Measurements from ENCODE around the gene NPL. TPM values are rescaled to one million over a fixed set of nuclear protein-coding genes. Genes with fewer than 3 reads are reported as not detected.

The NPL gene
- total RNA-seq, 4 donors from 2014 or later = 7.8 to 16.2 (median 12.6) TPM

- intact Hi-C loops (cut with DNase I) = no loop called here
- DNase-seq = no peak
- H3K36me3 ChIP-seq = peaks cover 0 to 55% (median 0%) of the 10 kb centered on the region in 3 donors
- H3K4me3 ChIP-seq = no peak overlapping the region
- TF ChIP-seq CTCF (IDR thresholded peaks at IDR 0.05) = no peak
- H3K9me3 ChIP-seq = no peaks in the 10 kb centered on the region
- H3K27me3 ChIP-seq = no peaks in the 10 kb centered on the region
- no peak overlapping the region for H3K27ac ChIP-seq
- 56 to 63% methylated on average over 5 of the region's 5 CpGs for WGBS, 2 donors
- H3K4me1 ChIP-seq = no peaks in the 10 kb centered on the region
Measured at GRCh38 chr1:182829285-182829932, 39.8 kb downstream of the NPL start.

GRCh38 chr1:182833271-182833670 is 43.7 kb downstream of the NPL start:
- TF ChIP-seq POLR2A (IDR thresholded peaks at IDR 0.05) = no peak
- TF ChIP-seq CTCF (IDR thresholded peaks at IDR 0.05) = no peak
- H3K4me1 ChIP-seq = no peaks in the 10 kb centered on the region
- no peak for DNase-seq

GRCh38 chr1:182834326-182834725 is 44.8 kb downstream of the NPL start:
- Histone ChIP-seq H3K36me3 (peaks cover 0 to 15% (median 0%) of the 10 kb centered on the region in 3 donors), H3K27me3 (no peaks in the 10 kb centered on the region), H3K27ac (no peak overlapping the region), H3K4me1 (peaks cover 0 to 7% (median 0%) of the 10 kb centered on the region in 3 donors), H3K9me3 (no peaks in the 10 kb centered on the region), H3K4me3 (no peak overlapping the region)
- 87% methylated on average over 2 of the region's 2 CpGs for WGBS, 2 donors
- intact Hi-C loops (cut with DNase I) = no loop called here
- no peak for DNase-seq
- TF ChIP-seq CTCF (IDR thresholded peaks at IDR 0.05) (no peak), POLR2A (IDR thresholded peaks at IDR 0.05) (no peak)

More at GRCh38 chr1:182833271-182833670, 43.7 kb downstream of the NPL start:
- intact Hi-C loops (cut with DNase I) = no loop called here
- H3K9me3 ChIP-seq = no peaks in the 10 kb centered on the region
- H3K27me3 ChIP-seq = no peaks in the 10 kb centered on the region
- H3K4me3 ChIP-seq = no peak overlapping the region
- peaks cover 0 to 24% (median 0%) of the 10 kb centered on the region in 3 donors for H3K36me3 ChIP-seq
- H3K27ac ChIP-seq = no peak overlapping the region

- peaks cover 0 to 9% (median 0%) of the 10 kb centered on the region in 3 donors for H3K36me3 ChIP-seq
- no peaks in the 10 kb centered on the region for H3K27me3 ChIP-seq
- DNase-seq = no peak
- TF ChIP-seq CTCF (IDR thresholded peaks at IDR 0.05) = no peak
- no peak for TF ChIP-seq POLR2A (IDR thresholded peaks at IDR 0.05)
- no peaks in the 10 kb centered on the region for H3K9me3 ChIP-seq
- no peak overlapping the region for H3K4me3 ChIP-seq
- intact Hi-C loops (cut with DNase I) = no loop called here
- no peak overlapping the region for H3K27ac ChIP-seq
- 81 to 90% methylated on average over 9 to 10 of the region's 10 CpGs for WGBS, 2 donors
- H3K4me1 ChIP-seq = peaks cover 0 to 18% (median 4%) of the 10 kb centered on the region in 3 donors
Measured at GRCh38 chr1:182835806-182836205, 46.2 kb downstream of the NPL start.

GRCh38 chr1:182839209-182840066 is 49.9 kb downstream of the NPL start, which contains the start of gene DHX9:
Gene DHX9 (plus strand): TSS chr1:182839347. CDS start chr1:182842567, 3,220 bp downstream.
- H3K36me3 ChIP-seq = peaks cover 0 to 21% (median 0%) of the 10 kb centered on the region in 3 donors
- 0 to 2% methylated on average over 9 to 25 of the region's 92 CpGs for WGBS, 2 donors

More at GRCh38 chr1:182839209-182840066, 49.9 kb downstream of the NPL start, which contains the start of gene DHX9:
- DNase-seq = peak; percentile 56
- TF ChIP-seq CTCF (IDR thresholded peaks at IDR 0.05) = no peak
- peak in 3 of 4 donors; percentile 63 to 92 (median 69) for TF ChIP-seq POLR2A (IDR thresholded peaks at IDR 0.05)
- Histone ChIP-seq H3K27ac (peak within 1 kb of the TSS; percentile 94 to 98 (median 97)), H3K4me1 (peaks cover 0 to 54% (median 22%) of the 10 kb centered on the region in 3 donors), H3K9me3 (no peaks in the 10 kb centered on the region), H3K4me3 (peak within 1 kb of the TSS; percentile 76 to 98 (median 84)), H3K27me3 (no peaks in the 10 kb centered on the region)
- intact Hi-C loops (cut with DNase I) = no loop called here

All from esophagus squamous epithelium (tissue), 5 donors.